Endodermal cell (in vitro differentiated cells): Measurements from ENCODE around the gene C17orf75. TPM values are rescaled to one million over a fixed set of nuclear protein-coding genes. Genes with fewer than 3 reads are reported as not detected.

Experiments used
- DNase-seq: peaks from one replicate; pipeline ENCODE4 v3.0.0-alpha.2; 2017
- H3K27ac ChIP-seq: 2 replicates; pipeline ENCODE4 v1.5.1; 2013; ENCODE audit warnings: mild to moderate bottlenecking, low read depth, low read length, moderate library complexity
- H3K27me3 ChIP-seq: 2 replicates; pipeline ENCODE4 v1.6.1; 2013; ENCODE audit warnings: mild to moderate bottlenecking, low read length, moderate library complexity; ENCODE audit not compliant: insufficient read depth, control insufficient read depth, poor library complexity, severe bottlenecking
- H3K36me3 ChIP-seq: 2 replicates; pipeline ENCODE4 v1.7.0; 2013; ENCODE audit warnings: mild to moderate bottlenecking, low read length, moderate library complexity; ENCODE audit not compliant: control insufficient read depth, insufficient read depth
- H3K4me1 ChIP-seq: one replicate; pipeline ENCODE4 v1.7.0; 2013; ENCODE audit warnings: low read length; ENCODE audit not compliant: control insufficient read depth, insufficient read depth
- H3K4me3 ChIP-seq: 2 replicates; pipeline ENCODE4 v1.5.1; 2013; ENCODE audit warnings: mild to moderate bottlenecking, low read length, moderate library complexity
- H3K9ac ChIP-seq: 2 replicates; pipeline ENCODE4 v1.6.1; 2013; ENCODE audit warnings: mild to moderate bottlenecking, low read length, moderate library complexity; ENCODE audit not compliant: poor library complexity, severe bottlenecking; ENCODE audit errors: extremely low read depth
- H3K9me3 ChIP-seq: 2 replicates; pipeline ENCODE4 v1.6.1; 2013; ENCODE audit warnings: mild to moderate bottlenecking, low read length, moderate library complexity; ENCODE audit not compliant: control insufficient read depth
- H3K27ac Mint-ChIP-seq: 2 replicates; pipeline ENCODE4 v1.8.0; 2020; ENCODE audit warnings: mixed read lengths
- H3K27me3 Mint-ChIP-seq: 2 replicates; pipeline ENCODE4 v1.8.0; 2021; ENCODE audit warnings: mild to moderate bottlenecking, mixed read lengths; ENCODE audit not compliant: insufficient read depth
- H3K36me3 Mint-ChIP-seq: 2 replicates; pipeline ENCODE4 v1.8.0; 2020; ENCODE audit warnings: low read depth, mixed read lengths
- H3K4me1 Mint-ChIP-seq: 2 replicates; pipeline ENCODE4 v1.8.0; 2020; ENCODE audit warnings: mixed read lengths
- H3K4me3 Mint-ChIP-seq: 2 replicates; pipeline ENCODE4 v1.8.0; 2020; ENCODE audit warnings: mild to moderate bottlenecking, moderate library complexity, mixed read lengths
- H3K9me3 Mint-ChIP-seq: 2 replicates; pipeline ENCODE4 v1.8.0; 2020; ENCODE audit warnings: mild to moderate bottlenecking, mixed read lengths
- WGBS, 2 experiments: methylation state at CpG; one replicate each; pipeline versions ENCODE4 v1.1.5 to v1.1.7; 2013; ENCODE audit warnings: missing lambda C conversion rate in 2 of 2, mixed read lengths in 1 of 2; ENCODE audit not compliant: insufficient coverage in 1 of 2, insufficient read length in 1 of 2; 5-methylcytosine and 5-hydroxymethylcytosine counted together
- total RNA-seq, 2 donors: library from RNA; stranded (reverse); fragmentation: NEBNext Ultra II Directional in 1 of 2; extraction: Animal tissue kit (Norgen Biotek cat#: 25700) in 1 of 2; gene quantifications; 2 replicates in 1 of 2; 3 replicates in 1 of 2; pipeline ENCODE4 v1.2.1, GENCODE V29; 2021
- TF ChIP-seq, protein P1 (sequence below): fragments of 200-600 bp; sonication (generic); conservative IDR thresholded peaks from 2 replicates; pipeline ENCODE4 v1.5.0; 2021; ENCODE audit warnings: antibody characterized with exemption, mild to moderate bottlenecking

The C17orf75 gene
- total RNA-seq, 2 donors from 2014 or later: 33.7 to 52.2 TPM

DNA sequence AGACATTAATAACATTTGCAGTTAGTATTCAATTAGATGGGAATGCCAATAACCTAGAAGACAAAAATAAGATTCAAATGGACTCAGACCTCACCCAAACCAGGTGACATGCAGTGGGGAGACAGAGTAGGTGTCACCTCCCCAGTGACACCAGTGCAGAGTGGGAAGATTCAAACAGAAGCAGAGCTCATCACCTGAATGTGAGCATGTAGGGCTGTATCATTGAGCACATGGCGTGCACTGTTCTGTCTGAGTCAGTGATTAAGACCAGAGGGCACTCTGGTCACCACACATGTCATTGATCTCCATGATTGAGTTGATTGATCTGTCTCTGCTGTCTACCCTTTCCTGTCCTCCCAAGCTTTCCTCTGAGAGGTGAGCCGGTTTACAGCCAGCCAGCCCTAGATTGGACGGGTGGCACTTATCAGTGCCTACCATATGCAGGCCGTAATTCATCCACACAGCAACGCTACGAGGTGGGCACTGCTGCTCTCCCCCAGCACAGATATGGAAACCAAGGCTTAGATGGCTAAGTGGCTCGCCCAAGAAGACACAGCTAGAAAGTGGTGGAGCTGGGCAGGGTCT is 42.3 kb downstream of the C17orf75 start:
- H3K27ac ChIP-seq: peak overlapping the region; percentile 6
- H3K36me3 ChIP-seq: no peaks in the 10 kb centered on the region
- WGBS, 2 experiments: 95 to 97% methylated on average over 7 of the region's 7 CpGs
- no peaks in the 10 kb centered on the region for H3K27me3 ChIP-seq
- no peak overlapping the region for H3K9ac ChIP-seq
- no peak for DNase-seq
- H3K4me1 ChIP-seq: peaks cover 5% of the 10 kb centered on the region
- no peak overlapping the region for H3K4me3 ChIP-seq
- Mint-ChIP-seq H3K4me1 (peaks cover 34% of the 10 kb centered on the region), H3K36me3 (no peaks in the 10 kb centered on the region), H3K9me3 (no peaks in the 10 kb centered on the region), H3K4me3 (no peak overlapping the region), H3K27me3 (no peaks in the 10 kb centered on the region), H3K27ac (no peak overlapping the region)
- TF ChIP-seq, protein P1, sequence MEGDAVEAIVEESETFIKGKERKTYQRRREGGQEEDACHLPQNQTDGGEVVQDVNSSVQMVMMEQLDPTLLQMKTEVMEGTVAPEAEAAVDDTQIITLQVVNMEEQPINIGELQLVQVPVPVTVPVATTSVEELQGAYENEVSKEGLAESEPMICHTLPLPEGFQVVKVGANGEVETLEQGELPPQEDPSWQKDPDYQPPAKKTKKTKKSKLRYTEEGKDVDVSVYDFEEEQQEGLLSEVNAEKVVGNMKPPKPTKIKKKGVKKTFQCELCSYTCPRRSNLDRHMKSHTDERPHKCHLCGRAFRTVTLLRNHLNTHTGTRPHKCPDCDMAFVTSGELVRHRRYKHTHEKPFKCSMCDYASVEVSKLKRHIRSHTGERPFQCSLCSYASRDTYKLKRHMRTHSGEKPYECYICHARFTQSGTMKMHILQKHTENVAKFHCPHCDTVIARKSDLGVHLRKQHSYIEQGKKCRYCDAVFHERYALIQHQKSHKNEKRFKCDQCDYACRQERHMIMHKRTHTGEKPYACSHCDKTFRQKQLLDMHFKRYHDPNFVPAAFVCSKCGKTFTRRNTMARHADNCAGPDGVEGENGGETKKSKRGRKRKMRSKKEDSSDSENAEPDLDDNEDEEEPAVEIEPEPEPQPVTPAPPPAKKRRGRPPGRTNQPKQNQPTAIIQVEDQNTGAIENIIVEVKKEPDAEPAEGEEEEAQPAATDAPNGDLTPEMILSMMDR: no peak
- H3K9me3 ChIP-seq: no peaks in the 10 kb centered on the region

DNA sequence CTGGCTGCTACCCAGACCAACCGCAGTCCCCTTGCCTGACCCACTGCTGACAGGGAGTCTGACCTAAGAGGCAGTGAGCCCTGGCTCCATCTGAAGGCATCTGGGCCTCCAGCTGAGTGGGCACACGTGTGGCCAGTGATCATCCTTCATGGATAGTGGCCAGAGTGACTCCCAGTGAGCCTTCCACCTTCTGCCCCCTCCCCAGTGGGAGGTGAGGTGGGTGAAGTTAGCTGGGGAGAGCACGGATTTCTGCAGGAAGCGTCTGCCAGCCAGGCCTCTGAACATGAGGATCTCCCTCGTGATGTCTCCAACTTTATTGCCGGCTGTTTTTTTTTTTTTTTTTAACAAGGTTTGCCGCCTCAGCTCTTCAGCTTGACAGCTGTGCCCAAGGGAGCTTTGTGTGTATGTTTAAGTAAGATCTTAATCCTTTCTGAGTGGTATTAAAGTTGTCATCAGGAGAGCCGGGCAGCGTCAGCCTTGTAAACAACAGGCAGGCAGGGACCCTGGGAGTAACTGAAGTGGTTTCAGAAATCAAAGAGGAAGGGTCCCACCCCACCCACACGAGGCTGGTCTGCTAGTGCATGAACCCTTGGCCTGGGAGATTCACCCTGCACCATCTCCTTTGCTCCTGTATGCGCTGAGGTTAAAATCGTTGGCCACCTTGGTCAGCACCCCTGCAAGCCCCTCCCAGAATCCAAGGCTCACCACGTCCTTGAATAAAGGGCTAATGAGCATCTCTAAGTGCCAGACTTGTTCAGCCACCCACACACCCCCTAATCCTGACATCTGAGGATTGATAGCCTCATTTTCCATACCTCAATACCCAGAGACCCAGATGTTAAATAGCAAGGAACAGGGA is 43.0 kb downstream of the C17orf75 start:
- H3K4me3 Mint-ChIP-seq: no peak overlapping the region
- no peaks in the 10 kb centered on the region for H3K9me3 Mint-ChIP-seq
- no peaks in the 10 kb centered on the region for H3K36me3 Mint-ChIP-seq
- TF ChIP-seq, protein P1: no peak
- H3K9me3 ChIP-seq: no peaks in the 10 kb centered on the region
- no peak overlapping the region for H3K4me3 ChIP-seq
- 76 to 78% methylated on average over 4 to 13 of the region's 13 CpGs for WGBS, 2 experiments
- no peaks in the 10 kb centered on the region for H3K27me3 ChIP-seq
- H3K36me3 ChIP-seq: no peaks in the 10 kb centered on the region
- H3K27ac ChIP-seq: no peak overlapping the region
- H3K4me1 ChIP-seq: peaks cover 5% of the 10 kb centered on the region
- H3K4me1 Mint-ChIP-seq: peaks cover 27% of the 10 kb centered on the region
- H3K27ac Mint-ChIP-seq: no peak overlapping the region
- no peak for DNase-seq
- H3K27me3 Mint-ChIP-seq: no peaks in the 10 kb centered on the region
- no peak overlapping the region for H3K9ac ChIP-seq

DNA sequence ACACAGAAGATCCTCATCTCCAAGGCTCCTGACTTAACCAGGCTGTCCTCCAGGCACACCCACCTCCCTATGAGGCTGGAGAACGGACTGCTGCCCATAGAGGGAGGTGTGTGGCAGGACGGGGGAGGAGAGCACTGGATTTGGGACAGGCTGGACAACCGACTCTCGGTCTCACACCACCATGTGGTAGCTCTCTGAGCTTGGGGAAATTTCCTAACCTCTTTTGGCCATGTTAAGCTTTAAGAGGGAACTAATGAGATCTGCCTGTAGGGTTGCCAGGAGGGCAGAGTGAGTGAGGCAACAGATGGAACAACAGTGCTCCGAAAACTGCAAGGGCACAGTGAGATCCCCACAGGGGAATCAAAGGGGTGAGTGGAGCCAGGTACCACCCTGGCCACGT is 43.7 kb downstream of the C17orf75 start:
- WGBS, 2 experiments: 87 to 92% methylated on average over 4 to 6 of the region's 6 CpGs

More for the DNA sequence above, 43.7 kb downstream of the C17orf75 start:
- no peaks in the 10 kb centered on the region for H3K36me3 Mint-ChIP-seq
- H3K27me3 ChIP-seq: no peaks in the 10 kb centered on the region
- H3K9me3 Mint-ChIP-seq: no peaks in the 10 kb centered on the region
- H3K27ac ChIP-seq: no peak overlapping the region
- H3K4me3 Mint-ChIP-seq: no peak overlapping the region
- peaks cover 5% of the 10 kb centered on the region for H3K4me1 ChIP-seq
- H3K36me3 ChIP-seq: no peaks in the 10 kb centered on the region
- H3K27ac Mint-ChIP-seq: no peak overlapping the region
- no peaks in the 10 kb centered on the region for H3K9me3 ChIP-seq
- peak; percentile 68 for DNase-seq
- TF ChIP-seq, protein P1: peak; percentile 41
- H3K27me3 Mint-ChIP-seq: no peaks in the 10 kb centered on the region
- no peak overlapping the region for H3K9ac ChIP-seq
- peaks cover 21% of the 10 kb centered on the region for H3K4me1 Mint-ChIP-seq
- no peak overlapping the region for H3K4me3 ChIP-seq
